Ecto neural progenitor cell (in vitro differentiated cells): ENCODE results near the gene SLC10A7.

Source experiments
- DNase-seq: peaks from one replicate; pipeline ENCODE4 v3.0.0-alpha.2; 2018; ENCODE audit warnings: low spot score

Gene SLC10A7

DNA sequence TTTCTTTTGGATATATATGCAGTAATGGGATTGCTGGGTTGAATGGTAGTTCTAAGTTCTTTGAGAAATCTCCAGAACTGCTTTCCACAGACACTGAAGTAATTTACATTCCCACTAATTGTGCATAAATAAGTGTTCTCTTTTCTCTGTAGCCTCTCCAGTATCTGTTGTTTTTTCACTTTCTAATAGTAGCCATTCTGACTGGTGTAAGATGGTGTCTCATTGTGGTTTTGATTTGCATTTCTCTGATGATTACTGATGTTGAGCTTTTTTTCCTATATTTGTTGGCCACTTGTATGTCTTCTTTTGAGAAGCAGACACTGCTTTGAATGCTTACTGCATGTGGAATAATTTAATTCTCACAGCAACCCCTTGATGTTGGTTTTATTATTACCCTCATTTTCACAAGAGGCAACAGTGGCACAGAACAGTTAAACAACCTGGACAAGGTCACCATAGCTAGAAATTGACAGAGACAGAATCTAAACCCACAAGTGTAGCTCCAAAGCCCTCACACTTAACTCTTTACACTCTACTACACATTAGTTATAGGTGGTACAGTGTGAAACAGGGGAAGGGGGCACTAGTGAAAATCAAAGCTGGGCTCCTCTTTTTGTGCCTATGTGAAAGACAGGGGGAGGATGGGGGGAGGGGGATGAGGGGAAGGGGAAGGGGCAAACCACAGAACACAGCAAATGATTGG, 211.3 kb downstream of the SLC10A7 start:
- no peak for DNase-seq

DNA sequence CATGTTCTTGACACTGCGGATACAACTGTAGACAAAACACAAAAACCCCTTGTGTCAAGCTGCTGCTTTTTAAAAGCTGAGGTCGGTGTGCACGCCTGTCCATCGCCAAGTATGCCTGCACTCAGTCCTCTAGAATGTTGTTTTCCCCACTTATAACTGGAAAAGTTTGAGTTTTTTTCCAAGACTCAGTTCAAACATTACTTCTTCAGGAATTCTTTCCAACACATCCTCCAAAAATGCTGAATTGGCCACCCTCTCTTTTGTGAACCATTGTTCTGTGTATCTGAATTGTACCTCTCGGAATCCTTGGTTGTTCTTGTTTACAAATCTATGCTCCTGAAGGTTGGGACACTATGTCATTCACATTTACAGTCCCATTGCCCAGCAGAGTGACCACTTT, 212.8 kb downstream of the SLC10A7 start:
- no peak for DNase-seq

DNA sequence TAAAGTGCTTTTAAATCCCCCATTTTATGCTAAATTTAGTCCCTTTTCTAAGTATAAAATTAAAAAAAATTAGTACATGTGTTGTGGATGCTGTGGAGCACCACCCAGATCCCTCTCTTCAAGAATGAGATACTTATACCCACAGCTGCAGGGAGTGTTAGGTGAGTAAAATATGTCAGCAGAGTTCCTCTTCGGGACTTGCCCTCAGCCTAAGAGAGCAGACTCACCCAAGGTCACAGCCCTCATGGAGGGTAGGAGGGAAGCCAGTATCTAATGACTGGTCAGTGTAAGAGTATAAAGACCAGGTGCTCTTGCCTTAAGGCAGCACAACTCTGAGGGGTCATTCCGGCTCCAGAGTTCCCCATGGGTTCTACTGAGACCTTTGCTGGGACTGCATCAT, 218.9 kb downstream of the SLC10A7 start:
- DNase-seq: no peak

DNA sequence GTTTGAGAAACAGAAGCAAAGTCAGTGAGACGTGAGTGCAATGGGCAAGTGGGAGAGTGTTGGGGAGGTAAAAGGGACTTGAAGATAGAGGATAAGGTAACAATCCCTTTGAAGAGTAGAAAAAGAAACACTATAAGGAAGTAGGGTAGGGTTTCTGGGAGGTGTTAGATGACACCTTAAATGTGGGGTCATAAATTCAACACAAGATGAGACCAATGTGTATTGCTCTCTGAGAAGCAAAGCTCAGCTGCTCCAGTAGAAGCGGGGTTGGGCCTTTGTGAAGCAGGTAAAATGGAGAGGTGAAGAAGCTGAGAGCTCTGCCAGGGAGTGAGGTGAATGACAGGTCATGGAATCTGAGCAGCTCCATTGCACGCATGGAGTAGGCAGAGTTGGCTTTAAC, 222.1 kb downstream of the SLC10A7 start:
- DNase-seq: no peak

DNA sequence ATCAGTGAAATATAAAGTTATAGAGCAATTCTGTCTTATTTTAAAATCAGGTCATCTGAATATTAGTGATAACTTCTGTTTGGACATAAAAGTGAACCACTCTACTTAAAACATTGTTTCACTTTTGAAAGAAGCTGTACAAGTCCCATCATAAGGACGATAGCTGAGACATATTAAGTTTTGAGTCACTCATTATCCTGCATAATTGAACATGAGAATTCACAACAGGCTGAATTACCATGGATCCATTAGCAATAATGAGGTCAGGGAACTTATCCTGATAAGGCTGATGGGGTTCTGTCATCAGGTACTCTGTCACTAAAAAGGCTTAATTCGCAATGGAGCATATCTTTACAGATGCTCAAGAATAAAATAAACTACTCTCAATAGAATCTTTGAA, 227.0 kb downstream of the SLC10A7 start:
- DNase-seq: no peak

DNA sequence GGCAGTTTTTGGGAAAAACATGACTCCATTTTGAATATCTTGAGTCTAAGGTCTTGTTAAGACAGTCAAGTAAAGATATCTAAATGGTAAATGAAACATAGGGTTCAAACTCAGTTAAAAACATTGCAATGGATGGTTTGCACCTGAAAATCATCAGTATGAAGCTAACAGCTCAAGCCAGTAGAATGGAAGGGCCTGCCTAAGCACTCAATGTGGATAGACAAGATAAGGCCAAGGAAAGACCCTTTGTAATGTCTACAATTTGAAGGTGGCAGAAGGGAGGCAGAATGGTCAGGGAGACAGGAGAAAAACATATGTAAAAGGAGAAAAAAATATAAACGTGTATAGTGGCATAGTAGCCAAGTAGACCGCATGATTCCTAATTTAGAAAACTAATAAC, 229.2 kb downstream of the SLC10A7 start:
- no peak for DNase-seq

DNA sequence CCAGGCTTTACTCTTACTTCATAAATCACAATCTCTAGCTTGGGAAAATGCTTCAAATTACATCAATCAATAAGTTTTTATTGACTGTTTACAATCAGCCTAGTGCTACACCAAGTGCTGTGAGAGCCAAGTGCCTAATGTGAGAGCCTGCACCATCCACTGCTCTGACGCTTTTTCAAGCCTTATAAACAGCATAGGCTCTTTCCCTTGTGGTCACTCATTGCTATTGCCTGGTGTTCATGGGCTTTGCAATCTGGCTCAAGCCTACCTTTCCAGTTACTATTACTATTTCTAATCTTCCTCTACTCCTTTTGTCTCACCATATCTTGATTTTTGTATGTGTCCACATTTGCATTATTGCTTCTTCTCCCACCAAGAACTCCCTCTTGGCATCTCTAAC, 230.4 kb downstream of the SLC10A7 start:
- DNase-seq: no peak

DNA sequence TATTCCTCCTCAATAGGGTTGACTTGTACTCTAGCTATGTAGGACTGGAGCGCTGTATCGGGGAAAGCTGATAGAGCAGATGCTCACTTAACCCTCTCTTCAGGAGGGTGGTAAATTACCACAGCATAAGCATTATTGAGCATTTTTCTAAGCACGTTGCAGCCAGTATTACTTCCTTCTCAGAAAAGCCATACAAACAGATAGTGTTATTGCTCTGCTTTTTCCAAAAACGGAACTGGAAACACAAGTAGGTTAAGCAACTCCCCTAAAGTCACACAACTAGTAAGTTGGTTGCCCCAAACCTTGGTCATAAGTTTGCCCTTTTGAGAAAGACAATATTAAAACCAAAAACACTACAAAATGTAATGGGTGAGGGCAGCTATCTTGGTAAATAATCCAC, 233.5 kb downstream of the SLC10A7 start:
- DNase-seq: no peak

DNA sequence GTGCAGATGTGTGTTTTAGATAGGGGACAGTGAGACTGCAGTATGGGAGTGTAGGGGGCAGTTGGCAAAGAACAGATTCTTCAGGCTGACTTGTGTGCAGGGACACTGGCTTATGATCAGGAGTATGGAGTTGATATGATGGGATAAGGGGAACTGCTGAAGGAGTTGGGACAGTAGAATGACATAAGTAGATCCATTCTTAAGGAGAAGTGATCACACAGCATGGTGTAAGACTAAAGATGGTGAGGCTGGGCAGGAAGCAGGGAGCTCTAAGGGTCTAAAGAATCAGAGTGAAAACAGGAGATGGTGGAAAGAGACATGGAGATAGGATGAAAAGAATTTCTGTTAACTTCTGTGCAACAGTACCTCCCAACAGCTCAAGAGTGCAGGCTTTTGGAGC, 236.7 kb downstream of the SLC10A7 start:
- DNase-seq: no peak

DNA sequence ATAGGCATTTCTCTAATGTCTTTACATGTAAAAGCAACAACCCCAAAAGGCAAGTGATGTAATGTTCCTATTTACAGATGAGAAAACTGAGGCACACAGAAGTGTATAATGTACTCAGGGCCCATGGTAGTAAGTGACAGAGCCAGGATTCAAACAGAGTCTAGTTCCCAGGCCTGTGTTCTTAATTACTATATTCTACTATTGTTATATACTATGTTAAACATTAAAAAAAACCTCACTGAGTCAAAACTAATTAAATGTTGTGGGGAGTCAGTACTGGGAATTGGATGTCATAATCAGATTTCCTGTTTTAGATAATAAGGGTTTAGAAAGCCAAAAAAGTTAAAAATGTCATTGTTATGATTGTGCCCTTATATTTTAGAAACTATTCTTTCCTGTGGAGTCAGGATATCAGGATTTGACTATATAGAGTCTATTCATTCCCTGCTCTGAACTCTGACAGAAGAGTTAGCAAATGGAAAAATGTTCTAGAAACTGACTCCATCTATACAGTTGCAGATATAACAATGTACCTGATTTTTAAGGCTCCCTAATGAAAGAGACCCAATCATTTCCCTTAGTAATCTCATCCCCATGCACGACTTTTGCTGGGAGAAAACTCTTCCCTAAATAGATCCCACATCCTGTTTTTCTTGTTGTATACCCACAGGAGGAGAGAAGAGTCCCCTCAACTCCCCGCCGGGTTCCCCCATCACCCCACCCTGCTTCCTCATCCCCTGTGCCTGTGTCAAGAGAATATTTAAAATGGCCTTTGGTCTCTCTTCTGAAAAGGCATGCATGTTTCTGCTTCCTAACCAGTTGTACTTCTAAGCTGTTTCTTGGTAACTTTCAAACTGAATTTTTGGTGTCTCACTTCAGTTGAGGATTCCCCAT, 237.7 kb downstream of the SLC10A7 start:
- DNase-seq: no peak

DNA sequence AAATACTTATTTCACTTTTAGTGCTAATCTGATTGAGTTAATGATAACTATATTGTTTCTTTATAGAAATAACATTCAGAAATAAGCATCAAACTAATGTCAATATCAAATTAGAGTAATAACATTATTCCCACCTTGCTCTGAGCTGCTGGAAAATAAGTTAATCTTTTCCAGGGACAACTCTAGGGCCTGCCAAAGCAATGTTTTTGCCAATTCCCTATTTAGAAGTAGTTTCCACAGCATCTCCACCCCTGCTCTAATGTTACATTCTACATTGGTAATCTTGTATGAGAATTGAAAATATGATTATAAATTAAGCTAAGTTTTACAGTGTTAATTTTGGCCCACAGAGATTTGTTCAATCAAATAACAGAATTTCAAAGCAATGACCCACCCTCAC, 239.1 kb downstream of the SLC10A7 start:
- no peak for DNase-seq

DNA sequence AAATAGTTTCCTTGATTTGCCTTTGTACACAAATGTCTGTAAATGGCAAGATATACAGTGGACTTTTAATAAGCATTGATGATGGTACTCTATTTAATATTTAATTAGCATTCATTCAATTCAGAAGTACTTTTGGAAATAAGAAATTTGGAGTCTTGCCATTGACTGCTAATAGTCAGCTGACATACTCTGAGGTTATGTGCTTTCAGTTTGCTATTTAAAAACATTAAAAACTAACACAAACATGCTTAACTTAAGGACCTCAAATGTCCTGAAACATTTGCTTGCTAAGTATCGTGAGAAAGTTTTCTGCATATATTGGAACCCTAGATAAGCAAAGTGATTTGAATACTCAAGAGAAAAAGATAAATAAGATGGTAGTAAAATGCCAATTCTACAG, 242.8 kb downstream of the SLC10A7 start:
- no peak for DNase-seq

DNA sequence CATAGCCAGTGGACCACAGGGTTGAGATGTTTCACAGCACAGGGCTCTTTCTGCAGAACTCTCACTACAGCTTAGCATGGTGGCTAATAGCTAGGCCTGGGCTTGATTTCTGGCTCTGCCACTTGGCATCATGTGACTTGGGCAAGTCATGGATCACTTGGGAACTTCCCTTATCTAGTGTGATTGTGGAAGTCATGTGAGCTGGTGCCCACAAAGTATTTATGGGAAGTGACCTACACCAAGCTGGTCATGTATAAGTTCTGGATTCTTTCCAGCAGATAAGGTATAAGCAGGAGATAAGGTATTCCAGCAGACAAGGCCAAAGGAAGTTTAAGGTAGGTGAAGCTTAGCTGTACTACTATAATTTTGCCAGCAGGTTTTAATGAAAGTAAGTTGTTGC, 246.4 kb downstream of the SLC10A7 start:
- DNase-seq: no peak

DNA sequence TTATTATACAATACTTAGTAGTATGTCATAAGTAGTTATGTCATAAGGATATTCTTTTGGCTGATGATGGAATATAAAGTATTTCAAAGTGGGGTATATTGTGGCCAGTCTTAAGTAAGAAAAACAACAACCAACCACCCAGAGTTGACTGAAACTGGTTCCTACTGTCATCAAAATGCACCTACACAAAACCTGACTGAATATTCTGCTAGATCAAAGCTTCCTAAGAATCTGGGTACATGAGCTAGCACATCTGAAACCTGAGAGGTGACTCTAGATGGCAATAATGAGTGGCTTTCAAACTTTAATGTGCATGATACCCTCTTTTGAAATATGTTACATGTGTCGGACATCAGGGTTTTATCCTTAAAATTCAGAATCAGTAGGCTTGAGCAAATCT, 247.0 kb downstream of the SLC10A7 start:
- DNase-seq: no peak

DNA sequence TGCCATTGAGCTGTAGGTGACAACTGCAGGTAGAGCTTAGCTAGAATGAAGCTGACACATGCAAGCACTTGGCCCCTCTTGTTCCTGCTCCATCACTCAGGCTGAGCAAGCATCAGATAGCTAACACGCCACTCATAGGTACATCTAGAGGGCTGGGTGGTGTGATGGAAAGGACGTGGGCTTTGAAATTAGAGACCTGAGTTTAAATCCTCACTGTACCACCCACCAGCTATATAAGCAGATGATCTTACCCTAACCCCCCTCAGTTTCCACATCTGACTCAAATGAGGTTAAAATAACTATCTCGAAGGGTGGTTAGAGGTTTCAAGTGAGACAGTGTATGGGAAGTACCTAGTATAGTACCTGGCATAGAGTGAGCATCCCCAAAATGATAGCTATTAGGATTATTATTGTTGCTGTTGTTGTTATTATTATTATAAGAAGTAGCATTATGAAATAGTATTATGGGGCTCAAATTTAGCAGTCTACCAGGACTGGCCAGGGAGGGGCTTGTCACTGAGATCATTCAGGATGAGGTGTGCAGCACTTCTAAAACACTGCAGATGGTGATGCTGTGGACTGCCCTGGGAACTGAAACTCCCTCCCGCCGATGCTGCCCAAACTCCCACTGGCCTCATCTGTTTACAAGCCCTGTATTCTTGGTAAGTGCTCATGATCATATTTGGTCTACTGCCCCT, 248.4 kb downstream of the SLC10A7 start:
- DNase-seq: no peak

DNA sequence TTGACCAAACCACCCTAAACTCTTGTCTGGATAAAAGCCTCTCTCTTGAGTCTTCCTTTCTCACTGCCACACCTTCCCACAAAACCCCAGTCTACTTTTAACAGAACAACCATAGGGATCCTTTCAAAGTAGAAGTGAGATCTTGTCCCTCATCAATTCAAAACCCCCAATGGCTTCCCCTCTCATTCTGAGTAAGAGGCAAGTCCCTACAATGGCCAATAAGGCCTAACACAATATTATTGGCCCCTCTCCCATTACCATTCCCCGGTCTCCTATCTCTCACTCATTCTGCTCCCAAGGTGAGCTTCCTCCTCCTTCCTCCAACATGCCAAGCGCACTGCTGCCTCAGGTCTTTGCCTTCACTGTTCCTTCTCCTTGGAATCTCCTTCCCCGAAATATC, 250.3 kb downstream of the SLC10A7 start:
- DNase-seq: no peak

DNA sequence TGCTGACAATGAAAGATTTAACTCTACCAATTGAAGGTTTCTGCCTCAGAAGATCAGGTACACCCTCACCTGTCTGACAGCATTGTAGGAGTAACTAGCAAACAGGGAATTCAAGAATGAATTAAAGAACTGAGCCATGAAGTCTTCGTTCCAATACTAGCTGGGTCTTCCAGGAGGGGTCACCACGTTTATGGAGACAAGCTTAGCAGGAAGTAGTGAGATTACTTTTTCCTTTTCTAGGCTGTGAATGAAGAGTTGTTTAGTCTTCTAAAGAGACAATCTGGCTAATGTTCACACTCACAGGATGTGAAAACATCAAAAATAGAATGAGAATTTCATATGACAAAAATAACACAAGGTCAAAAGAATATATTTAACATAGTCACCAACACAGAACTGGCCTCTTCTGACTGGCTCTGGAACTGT, 252.5 kb downstream of the SLC10A7 start:
- no peak for DNase-seq

DNA sequence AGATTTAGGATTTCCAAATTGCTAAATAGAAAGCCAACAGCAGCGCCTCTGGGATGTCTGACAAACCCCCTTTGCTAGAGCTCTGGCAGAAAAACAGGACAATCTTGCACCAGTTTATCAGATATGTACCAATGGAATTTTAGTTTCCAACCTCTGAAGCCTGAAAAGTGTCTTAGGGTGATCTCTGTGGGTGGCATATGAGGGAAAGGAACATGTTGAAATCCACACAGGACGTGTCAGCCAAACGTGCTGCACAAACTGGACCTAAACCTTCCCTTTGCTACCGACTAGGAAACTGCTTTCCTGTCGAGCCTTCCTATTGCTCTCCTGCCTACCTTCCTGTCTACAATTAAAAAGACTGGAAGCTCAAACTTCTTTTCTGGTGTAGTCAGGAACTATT, 253.9 kb downstream of the SLC10A7 start:
- no peak for DNase-seq

DNA sequence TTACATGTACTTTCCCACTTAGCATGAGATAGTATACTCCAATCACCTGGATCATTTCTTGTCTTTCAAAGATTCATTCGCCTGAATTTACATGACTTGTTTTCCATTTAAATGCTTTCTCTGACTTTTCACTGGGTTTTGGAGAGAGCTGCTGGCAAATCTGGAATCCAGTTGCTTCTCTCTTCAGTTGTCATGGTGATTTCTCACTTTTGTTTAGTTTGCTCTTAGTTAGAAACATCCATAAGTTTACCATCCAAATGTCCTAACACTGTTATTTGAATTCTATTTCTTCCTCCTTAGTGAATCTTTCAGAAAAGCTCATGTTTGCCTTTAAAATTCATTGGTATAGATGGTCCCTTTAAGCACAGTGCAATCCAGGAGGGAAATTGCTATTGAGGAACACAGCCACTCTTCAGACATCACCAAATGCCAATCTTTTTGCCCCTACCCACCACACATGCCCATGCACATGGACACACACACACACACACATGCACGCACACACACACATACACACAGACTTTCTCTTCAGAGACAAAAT, 255.7 kb downstream of the SLC10A7 start:
- DNase-seq: no peak

DNA sequence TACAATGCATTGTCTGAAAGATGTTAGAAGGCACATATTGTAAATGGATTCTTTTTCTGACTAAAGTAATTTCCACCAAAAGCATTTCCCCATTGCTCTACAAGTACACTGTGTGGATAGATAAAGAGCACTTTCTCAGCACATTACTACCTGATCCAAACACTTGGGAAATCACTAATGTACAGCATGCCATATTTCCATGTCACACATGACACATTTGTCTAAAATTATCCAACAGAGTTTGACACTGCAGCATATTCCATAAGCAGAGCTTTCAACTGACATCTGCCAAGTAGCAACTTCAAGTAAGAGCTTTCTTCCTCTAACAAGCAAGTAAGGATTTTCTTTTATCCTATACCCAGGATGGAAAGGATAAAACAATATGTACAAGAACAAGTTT, 257.9 kb downstream of the SLC10A7 start:
- no peak for DNase-seq

DNA sequence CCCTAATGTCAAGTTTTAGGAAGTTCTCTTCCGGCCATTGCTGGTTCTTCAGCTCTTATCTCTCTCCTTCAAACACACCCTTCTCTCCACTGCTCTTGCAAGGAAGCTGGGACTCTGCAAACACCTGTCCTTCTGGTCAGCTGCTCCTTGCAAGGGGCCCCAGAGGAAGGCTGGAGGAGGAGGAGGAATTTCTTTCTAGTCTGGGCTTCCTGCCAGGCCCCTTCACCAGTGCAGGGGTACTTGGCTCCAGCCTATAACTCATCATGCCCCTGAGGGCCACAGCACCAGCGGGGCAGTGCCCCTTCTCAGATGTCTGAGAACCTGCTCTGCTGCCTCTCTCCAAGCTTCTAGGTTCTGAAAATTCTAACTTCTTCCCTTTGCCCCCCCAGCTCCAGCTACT, 260.7 kb downstream of the SLC10A7 start:
- DNase-seq: no peak

DNA sequence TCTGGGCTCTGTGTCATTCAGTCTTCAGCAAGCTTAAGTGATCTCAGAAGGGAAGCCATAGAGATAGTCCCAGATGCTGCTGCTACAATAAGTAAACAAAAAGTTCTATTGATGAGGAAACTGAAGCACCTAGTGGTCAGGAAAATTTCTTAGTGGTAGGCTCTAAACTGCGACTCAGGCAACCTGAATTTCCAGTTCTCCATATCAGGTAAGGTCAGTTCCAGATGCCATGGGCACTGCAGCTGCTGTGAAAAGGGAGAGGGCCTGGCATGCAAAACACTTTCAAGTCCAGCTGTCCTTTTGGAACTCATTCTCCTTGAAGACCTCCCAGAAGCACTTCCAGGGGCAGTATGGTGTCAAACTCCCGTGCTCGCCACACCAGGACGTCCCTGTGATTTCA, 261.2 kb downstream of the SLC10A7 start:
- DNase-seq: no peak

DNA sequence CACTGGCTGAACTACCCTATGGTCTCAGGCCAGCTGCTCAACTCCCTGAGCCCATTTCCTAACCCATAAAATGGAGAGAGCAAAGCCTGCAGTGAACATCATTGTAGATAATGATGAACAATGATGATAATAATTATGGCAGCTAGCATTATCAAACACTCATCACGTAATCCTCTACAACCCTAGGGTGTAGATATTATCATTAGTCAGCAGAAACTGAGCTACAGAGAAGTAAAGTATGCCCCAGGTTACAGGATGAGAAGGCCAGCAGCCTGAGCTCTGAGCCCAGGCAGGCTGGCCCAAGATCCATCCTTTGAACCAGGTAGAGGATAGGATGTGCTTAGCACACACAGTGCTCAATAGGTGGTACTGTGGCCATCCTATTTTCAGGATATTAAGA, 264.2 kb downstream of the SLC10A7 start:
- no peak for DNase-seq
